GM18868 (cell line): Measurements from ENCODE around the gene ATG7.
"Not testable (repeated sequence)": the region's sequence is repeated elsewhere in the genome, so short reads cannot be mapped to it uniquely, and the experiment has no call there.

Source experiments
- ATAC-seq: cut with Tn5 transposase; IDR thresholded peaks from one replicate; pipeline ENCODE4 v1.9.1; 2021; ENCODE audit warnings: mild to moderate bottlenecking, moderate library complexity; ENCODE audit not compliant: unreplicated experiment

The ATG7 gene

GRCh38 chr3:11459186-11459824 lies 187.1 kb downstream of the ATG7 start:
- ATAC-seq, result no peak

- no peak for ATAC-seq
These were observed 189.0 kb downstream of the ATG7 start for GRCh38 chr3:11461226-11461625.

- ATAC-seq, result not testable (repeated sequence)
These were observed 190.5 kb downstream of the ATG7 start for GRCh38 chr3:11462673-11463072.

- ATAC-seq, result no peak
These were observed 191.4 kb downstream of the ATG7 start for GRCh38 chr3:11463591-11463990.

GRCh38 chr3:11464356-11464755 lies 192.2 kb downstream of the ATG7 start:
- ATAC-seq, result no peak

GRCh38 chr3:11465744-11466616 lies 193.8 kb downstream of the ATG7 start:
- ATAC-seq, result no peak

- ATAC-seq, result no peak
These were observed 195.7 kb downstream of the ATG7 start for GRCh38 chr3:11467875-11468274.

- ATAC-seq, result no peak
These were observed 198.0 kb downstream of the ATG7 start for GRCh38 chr3:11470031-11470853.

- no peak for ATAC-seq
These were observed 203.1 kb downstream of the ATG7 start for GRCh38 chr3:11475324-11475723.

GRCh38 chr3:11476735-11477144 lies 204.5 kb downstream of the ATG7 start:
- no peak for ATAC-seq

GRCh38 chr3:11477407-11477911 lies 205.3 kb downstream of the ATG7 start:
- ATAC-seq, result no peak

GRCh38 chr3:11478167-11478566 lies 206.0 kb downstream of the ATG7 start:
- ATAC-seq, result no peak

- ATAC-seq, result no peak
These were observed 207.0 kb downstream of the ATG7 start for GRCh38 chr3:11479221-11479620.

GRCh38 chr3:11480663-11481298 lies 208.6 kb downstream of the ATG7 start:
- ATAC-seq, result no peak

GRCh38 chr3:11481556-11481955 lies 209.4 kb downstream of the ATG7 start:
- no peak for ATAC-seq

GRCh38 chr3:11482021-11482420 lies 209.8 kb downstream of the ATG7 start:
- ATAC-seq, result no peak

GRCh38 chr3:11488356-11488755 lies 216.2 kb downstream of the ATG7 start:
- not testable (repeated sequence) for ATAC-seq

- no peak for ATAC-seq
These were observed 222.1 kb downstream of the ATG7 start for GRCh38 chr3:11494131-11494916.

- ATAC-seq, result no peak
These were observed 223.9 kb downstream of the ATG7 start for GRCh38 chr3:11495948-11496557.

- ATAC-seq, result no peak
These were observed 226.0 kb downstream of the ATG7 start for GRCh38 chr3:11498177-11498576.
